ENCODE results near the gene PMPCA.

- TF ChIP-seq TARDBP (IDR thresholded peaks at IDR 0.05) (no peak), BHLHE40 (IDR thresholded peaks at IDR 0.05; ENCODE audit: borderline replicate concordance) (no peak), ZNF384 (IDR thresholded peaks at IDR 0.05) (no peak), SUZ12 (IDR thresholded peaks at IDR 0.05) (no peak), FOXK2 (IDR thresholded peaks at IDR 0.05) (no peak), NFRKB (IDR thresholded peaks at IDR 0.05) (no peak), FOXM1 (IDR thresholded peaks at IDR 0.05; ENCODE audit: borderline replicate concordance) (no peak), PKNOX1 (IDR thresholded peaks at IDR 0.05) (no peak)
Measured at GRCh38 chr9:136472640-136473353, 62.3 kb downstream of the PMPCA start.

Measured in HEK293T (cell line).